Measurements from ENCODE around the gene TOP3A.
"Not testable (repeated sequence)": the region's sequence is repeated elsewhere in the genome, so short reads cannot be mapped to it uniquely, and the experiment has no call there.

The TOP3A gene

DNA sequence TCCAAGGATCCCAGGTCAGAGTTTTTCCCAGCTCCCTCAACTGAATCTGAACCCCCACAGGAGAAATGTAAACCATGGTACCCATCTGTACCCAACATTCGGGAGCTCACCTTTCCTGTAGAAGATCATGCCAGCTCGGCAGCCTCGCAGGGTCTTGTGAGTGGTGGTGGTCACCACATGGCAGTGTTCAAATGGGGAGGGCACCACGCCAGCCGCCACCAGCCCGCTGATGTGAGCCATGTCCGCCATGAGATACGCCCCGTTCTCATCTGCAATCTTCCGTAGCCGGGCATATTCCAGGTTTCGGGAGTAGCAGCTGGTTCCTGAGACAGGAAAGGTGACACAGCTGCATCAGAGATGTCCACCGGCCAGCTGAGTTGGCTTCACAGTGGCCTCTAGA is 25.1 kb upstream of the TOP3A start:
- DNase-seq: no peak
- TF ChIP-seq, protein P1, sequence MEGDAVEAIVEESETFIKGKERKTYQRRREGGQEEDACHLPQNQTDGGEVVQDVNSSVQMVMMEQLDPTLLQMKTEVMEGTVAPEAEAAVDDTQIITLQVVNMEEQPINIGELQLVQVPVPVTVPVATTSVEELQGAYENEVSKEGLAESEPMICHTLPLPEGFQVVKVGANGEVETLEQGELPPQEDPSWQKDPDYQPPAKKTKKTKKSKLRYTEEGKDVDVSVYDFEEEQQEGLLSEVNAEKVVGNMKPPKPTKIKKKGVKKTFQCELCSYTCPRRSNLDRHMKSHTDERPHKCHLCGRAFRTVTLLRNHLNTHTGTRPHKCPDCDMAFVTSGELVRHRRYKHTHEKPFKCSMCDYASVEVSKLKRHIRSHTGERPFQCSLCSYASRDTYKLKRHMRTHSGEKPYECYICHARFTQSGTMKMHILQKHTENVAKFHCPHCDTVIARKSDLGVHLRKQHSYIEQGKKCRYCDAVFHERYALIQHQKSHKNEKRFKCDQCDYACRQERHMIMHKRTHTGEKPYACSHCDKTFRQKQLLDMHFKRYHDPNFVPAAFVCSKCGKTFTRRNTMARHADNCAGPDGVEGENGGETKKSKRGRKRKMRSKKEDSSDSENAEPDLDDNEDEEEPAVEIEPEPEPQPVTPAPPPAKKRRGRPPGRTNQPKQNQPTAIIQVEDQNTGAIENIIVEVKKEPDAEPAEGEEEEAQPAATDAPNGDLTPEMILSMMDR (IDR thresholded peaks at IDR 0.05): no peak
- no peaks in the 10 kb centered on the region for H3K27me3 ChIP-seq
- H3K4me3 ChIP-seq: no peak overlapping the region
- H3K36me3 ChIP-seq: peaks cover 8 to 59% (median 10%) of the 10 kb centered on the region in 3 donors
- H3K27ac ChIP-seq: no peak overlapping the region
- no peaks in the 10 kb centered on the region for H3K9me3 ChIP-seq
- no peaks in the 10 kb centered on the region for H3K4me1 ChIP-seq
- intact Hi-C loops (cut with DNase I; ENCODE audit: low total_unique reads): no loop called here

DNA sequence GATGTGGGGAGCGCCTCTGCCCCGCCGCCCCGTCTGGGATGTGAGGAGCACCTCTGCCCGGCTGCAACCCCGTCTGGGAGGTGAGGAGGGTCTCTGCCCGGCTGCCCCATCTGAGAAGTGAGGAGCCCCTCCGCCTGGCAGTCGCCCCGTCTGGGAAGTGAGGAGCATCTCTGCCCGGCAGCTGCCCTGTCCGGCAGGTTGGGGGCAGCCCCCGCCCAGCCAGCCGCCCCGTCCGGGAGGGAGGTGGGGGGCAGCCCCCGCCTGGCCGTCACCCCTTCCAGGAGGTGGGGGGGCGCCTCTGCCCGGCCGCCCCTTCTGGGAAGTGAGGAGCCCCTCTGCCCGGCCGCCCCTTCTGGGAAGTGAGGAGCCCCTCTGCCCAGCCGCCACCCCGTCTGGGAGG is 23.4 kb upstream of the TOP3A start:
- H3K36me3 ChIP-seq: peaks cover 8 to 74% (median 10%) of the 10 kb centered on the region in 3 donors

DNA sequence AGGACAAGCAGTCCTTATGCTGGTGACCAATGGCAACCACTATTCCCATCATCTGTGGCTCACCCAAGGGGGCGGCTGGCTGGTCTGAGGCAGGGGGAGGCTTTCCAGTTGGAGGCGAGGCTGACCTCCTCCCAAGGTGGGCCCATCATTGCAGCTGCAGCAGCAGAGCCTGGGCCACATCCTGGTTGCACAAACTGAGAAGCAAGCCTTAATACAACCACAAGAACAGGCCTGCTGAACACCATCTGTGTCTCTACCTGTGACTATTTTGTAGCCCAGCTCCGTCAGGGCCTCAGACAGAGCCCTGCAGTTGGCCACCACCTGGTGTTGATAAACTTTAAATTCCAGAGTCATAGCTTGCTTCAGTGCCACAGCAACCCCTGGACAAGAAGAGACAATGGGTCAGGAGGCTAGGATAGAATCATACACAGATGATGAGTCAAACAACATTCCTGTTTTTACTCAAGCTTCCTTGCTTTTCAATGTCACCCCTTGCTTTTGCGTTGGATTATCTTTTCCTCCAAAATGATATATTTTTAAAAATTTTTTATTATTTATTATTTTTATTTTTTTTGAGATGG is 18.2 kb upstream of the TOP3A start:
- DNase-seq: no peak
- Histone ChIP-seq H3K4me1 (no peaks in the 10 kb centered on the region), H3K36me3 (peaks cover 7 to 95% (median 19%) of the 10 kb centered on the region in 3 donors), H3K27me3 (no peaks in the 10 kb centered on the region), H3K4me3 (no peak overlapping the region), H3K27ac (no peak overlapping the region), H3K9me3 (no peaks in the 10 kb centered on the region)
- intact Hi-C loops (cut with DNase I; ENCODE audit: low total_unique reads): no loop called here
- TF ChIP-seq, protein P1 (IDR thresholded peaks at IDR 0.05): no peak

More for the DNA sequence above, 23.4 kb upstream of the TOP3A start:
- H3K4me1 ChIP-seq; H3K4me3 ChIP-seq; H3K9me3 ChIP-seq; H3K27ac ChIP-seq; H3K27me3 ChIP-seq; intact Hi-C loops (cut with DNase I; ENCODE audit: low total_unique reads); DNase-seq: not testable (repeated sequence)

- Histone ChIP-seq H3K4me3 (no peak overlapping the region), H3K9me3 (no peaks in the 10 kb centered on the region), H3K4me1 (no peaks in the 10 kb centered on the region), H3K27me3 (no peaks in the 10 kb centered on the region), H3K27ac (no peak overlapping the region), H3K36me3 (peaks cover 7 to 100% (median 29%) of the 10 kb centered on the region in 3 donors)
- TF ChIP-seq, protein P1 (IDR thresholded peaks at IDR 0.05): no peak
- DNase-seq: no peak
- intact Hi-C loops (cut with DNase I; ENCODE audit: low total_unique reads): no loop called here
These were observed 17.1 kb upstream of the TOP3A start for GRCh38 chr17:18331879-18332278.

GRCh38 chr17:18328643-18329204 is 13.9 kb upstream of the TOP3A start:
- Histone ChIP-seq H3K4me1 (no peaks in the 10 kb centered on the region), H3K27me3 (no peaks in the 10 kb centered on the region), H3K27ac (no peak overlapping the region), H3K9me3 (no peaks in the 10 kb centered on the region), H3K4me3 (no peak overlapping the region), H3K36me3 (peaks cover 13 to 100% (median 59%) of the 10 kb centered on the region in 3 donors)
- TF ChIP-seq, protein P1 (IDR thresholded peaks at IDR 0.05): no peak
- intact Hi-C loops (cut with DNase I; ENCODE audit: low total_unique reads): no loop called here
- DNase-seq: no peak

DNA sequence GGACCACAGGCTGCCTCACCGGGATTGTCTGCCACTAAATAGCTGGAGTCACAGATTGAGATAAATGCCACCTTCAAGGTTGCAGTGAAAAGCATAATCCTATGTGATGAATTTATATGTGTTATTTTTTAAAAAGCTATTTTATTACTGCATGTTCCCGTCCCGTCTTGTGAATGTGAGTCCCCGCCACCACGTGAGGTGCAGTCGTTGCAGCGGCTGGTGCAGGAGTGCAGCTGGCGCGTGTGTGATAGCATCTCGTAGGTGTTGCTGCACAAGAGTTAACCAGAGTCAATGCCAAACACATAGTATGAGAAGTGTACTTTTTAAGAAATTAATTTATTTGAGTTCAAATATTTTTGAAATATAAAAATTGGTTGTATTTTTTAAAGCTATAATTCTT is 12.8 kb upstream of the TOP3A start:
- intact Hi-C loops (cut with DNase I; ENCODE audit: low total_unique reads): no loop called here
- TF ChIP-seq, protein P1 (IDR thresholded peaks at IDR 0.05): no peak
- Histone ChIP-seq H3K4me1 (no peaks in the 10 kb centered on the region), H3K36me3 (peaks cover 25 to 100% (median 68%) of the 10 kb centered on the region in 3 donors), H3K4me3 (no peak overlapping the region), H3K9me3 (no peaks in the 10 kb centered on the region), H3K27ac (no peak overlapping the region), H3K27me3 (no peaks in the 10 kb centered on the region)
- no peak for DNase-seq
